CD4-positive, alpha-beta T cell treated with Interleukin-10 for 1 hour (primary cell): ENCODE data around the gene MCU.
"Not testable (repeated sequence)": the region's sequence is repeated elsewhere in the genome, so short reads cannot be mapped to it uniquely, and the experiment has no call there.

Experiments
- DNase-seq: peaks from one replicate; pipeline ENCODE4 v3.0.0-alpha.2; 2020

The MCU gene

DNA sequence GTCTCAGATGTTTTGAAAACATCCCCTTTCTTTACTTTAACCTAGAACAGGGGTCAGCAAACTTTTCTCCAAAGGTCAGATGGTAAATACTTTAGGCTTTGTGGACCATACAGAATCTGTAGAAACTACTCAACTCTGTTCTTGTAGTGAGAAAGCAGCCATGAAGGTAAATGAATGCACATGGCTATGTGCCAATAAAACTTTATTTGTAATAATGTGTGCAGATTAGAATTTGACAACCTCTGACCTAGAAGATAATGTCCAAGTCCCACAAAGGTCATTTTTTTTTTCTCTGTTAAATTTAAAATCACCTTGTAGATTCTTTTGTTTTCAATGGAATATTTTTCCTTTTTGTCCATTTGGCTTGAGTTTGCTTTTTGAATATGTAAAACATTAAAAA is 218.8 kb downstream of the MCU start:
- DNase-seq = no peak

DNA sequence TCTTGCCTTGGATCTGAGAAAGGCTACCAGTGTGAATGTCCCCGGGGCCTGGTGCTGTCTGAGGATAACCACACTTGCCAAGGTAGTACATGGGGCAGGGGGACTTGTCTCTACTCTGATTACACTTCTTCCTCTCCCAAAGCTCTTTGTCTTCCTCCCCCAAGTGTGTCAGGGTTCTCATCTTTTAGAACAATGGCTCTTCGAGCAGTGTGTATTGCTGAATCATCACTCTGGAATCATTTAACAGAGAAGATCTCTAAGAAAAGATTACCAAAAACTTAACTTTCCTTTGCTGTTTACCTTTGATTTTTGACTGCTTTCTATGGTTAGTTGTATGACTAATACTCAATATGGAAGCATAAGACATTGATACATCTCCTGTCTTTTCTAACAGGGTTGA is 219.8 kb downstream of the MCU start:
- no peak for DNase-seq

DNA sequence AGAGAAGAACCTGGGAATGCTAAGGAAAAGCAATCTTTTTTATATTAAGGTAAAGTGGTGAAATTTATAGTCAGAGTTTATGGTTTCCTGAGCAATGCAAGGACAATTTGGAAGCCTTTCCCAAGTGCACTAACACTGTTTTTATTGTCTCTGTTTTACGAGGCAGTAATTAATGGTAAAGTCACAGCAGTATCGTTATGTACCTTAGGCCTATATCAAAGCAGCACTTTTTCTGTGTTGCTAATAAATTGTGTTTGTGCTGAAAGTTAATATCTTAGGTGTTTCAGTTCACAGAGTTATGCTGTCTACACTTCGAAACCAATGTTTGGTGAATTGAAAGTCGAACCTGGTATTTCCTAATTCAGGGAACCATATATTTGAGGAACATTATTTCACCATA is 220.8 kb downstream of the MCU start:
- DNase-seq = no peak

DNA sequence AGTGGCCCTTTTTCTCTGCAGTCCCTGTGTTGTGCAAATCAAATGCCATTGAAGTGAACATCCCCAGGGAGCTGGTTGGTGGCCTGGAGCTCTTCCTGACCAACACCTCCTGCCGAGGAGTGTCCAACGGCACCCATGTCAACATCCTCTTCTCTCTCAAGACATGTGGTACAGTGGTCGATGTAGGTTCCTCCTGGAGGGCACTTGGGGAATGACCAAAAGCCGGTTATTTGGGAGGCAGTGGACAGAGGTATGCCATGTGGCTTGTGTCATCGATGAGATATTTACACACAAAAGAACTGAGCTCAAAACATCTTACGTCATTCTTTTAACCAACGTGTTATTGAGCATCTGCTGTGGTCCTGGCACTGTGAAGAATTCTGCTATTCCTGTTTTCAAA is 221.3 kb downstream of the MCU start:
- no peak for DNase-seq

DNA sequence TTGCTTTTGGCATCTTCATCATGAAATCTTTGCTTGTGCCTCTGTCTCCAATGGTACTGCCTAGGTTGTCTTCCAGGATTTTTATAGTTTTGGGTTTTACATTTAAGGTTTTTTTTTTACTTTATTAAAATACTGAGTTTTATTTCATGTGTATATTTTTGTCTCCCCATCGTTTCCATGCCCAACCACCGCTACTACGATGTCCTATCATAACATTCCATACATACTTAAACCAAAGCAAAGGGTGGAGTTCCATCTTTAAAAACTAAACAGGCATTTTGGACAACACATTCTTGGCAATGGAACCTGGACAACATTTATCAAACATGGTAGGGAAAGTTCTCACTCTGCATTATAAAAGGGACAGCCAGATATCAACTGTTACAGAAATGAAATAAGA is 225.3 kb downstream of the MCU start:
- not testable (repeated sequence) for DNase-seq

DNA sequence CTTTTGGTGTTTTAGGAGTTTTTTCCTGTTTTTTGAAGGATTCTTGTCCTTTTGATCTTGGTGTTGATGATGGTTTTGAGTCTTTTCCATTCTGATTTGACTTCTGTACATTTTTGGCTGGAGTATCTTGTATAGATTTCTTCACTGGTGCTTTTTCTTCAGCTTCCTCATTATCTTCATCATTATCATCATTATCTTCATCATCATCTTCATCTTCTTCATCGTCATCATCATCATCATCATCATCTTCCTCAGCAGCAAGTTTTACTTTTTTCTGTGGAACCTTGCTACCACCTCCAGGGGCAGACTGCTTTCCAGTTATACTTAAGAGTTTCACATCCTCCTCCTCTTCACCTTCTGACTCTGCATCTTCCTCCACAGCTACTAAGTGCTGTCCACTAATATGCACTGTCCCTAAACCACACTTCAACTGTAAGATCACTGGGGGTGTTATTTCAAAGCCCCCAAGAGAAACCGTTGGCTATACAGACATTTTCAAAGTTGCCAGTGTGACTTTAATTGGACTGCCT is 225.9 kb downstream of the MCU start:
- DNase-seq = not testable (repeated sequence)

DNA sequence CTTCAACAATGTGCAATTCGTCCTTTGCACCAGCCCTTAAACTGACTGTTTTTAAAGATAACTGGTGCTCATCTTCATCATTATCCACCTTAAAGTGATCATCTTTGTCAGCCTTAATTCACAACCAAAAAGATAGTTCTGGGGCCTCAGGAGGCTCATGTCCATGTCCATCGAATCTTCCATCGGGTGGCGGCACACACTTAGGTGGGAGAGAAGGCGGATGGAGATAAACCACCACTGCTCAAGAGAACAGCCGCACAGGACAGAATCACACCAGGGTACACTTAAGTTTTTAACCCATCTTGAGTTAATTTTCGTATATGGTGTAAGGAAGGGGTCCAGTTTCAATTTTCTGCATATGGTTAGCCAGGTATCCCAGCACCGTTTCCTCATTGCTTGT is 226.4 kb downstream of the MCU start:
- no peak for DNase-seq

DNA sequence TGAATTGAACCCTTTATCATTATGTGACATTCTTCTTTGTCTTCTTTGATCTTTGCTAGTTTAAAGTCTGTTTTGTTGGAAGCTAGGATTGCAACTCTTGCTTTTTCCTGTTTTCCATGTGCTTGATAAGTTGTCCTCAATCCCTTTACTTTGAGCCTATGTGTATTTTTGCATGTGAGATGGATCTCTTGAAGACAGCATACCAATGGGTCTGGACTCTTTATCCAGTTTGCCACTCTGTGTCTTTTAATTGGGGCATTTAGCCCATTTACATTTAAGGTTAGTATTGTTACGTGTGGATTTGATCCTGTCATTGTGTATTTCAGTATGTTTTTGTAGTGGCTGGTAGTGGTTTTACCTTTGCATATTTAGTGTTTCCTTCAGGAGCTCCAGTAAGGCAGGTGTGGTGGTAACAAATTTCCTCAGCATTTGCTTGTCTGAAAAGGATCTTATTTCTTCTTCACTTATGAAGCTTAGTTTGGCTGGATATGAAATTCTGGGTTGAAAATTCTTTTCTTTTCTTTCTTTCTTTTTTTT is 229.3 kb downstream of the MCU start:
- DNase-seq = not testable (repeated sequence)

DNA sequence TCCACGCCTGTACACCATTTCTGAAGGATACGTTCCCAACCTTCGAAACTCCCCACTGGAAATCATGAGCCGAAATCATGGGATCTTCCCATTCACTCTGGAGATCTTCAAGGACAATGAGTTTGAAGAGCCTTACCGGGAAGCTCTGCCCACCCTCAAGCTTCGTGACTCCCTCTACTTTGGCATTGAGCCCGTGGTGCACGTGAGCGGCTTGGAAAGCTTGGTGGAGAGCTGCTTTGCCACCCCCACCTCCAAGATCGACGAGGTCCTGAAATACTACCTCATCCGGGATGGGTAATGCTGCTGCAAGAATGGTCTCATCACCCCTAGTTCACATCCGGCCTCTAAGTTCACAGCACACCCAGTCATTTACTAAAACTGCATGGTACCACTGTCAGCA is 232.4 kb downstream of the MCU start:
- DNase-seq = no peak

DNA sequence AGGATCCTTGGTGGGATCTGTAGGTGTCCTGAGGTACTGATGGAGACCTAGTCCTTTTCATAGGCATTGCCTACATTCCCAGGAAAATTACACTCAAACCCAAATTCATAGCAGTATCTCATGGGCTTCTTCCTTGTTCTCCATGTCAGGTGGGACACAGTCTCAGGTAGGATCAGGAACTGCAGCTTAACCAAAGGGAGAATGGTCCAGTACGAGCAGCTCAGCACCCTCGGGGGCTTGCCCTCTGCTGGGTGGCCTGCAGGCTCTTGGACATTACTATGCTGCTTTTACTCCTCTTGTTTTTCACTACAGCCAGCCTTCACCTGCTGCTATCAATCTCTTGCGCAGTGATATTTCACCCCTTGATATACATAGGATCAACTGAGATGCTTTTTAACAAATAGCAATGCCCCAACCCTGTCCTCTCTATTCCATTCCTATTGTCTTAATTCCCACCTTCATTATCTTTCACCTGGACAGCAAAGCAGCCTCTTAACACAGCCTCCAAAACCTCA is 234.1 kb downstream of the MCU start:
- no peak for DNase-seq

DNA sequence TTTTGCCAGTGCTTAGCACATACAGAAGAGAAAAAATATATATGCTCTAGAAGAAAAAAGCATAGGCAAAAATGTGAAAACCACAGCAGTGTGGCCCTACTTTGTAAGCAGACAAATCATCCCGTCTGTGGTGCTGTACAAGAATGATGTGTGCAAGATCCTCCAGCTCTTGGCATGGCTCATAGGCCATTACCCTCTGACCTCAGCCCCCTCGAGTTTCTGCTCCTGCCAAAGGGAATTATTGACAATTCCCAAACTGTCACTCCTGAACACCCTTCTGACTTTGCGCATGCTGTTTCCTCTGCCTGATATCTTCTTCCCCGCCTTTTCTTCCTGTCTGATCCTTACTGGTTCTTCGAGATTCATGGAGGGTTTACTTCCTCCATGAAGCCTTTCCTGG is 235.5 kb downstream of the MCU start:
- no peak for DNase-seq

DNA sequence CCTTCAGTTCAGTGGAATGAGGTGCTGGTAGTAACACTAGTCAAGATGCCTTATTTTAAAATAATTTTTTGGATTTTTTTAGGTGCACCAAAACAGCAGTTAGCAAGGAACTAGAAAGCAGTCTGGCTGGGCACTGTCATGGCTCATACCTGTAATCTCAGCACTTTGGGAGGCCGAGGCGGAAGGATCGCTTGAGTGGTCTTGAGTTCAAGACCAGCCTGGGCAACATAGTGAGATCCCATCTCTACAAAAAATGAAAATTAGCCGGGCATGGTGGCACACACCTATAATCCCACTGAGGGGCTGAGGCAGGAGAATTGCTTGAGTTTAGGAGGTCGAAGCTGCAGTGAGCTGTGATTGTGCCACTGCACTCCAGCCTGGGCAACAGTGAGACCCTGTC is 236.9 kb downstream of the MCU start:
- DNase-seq = no peak

DNA sequence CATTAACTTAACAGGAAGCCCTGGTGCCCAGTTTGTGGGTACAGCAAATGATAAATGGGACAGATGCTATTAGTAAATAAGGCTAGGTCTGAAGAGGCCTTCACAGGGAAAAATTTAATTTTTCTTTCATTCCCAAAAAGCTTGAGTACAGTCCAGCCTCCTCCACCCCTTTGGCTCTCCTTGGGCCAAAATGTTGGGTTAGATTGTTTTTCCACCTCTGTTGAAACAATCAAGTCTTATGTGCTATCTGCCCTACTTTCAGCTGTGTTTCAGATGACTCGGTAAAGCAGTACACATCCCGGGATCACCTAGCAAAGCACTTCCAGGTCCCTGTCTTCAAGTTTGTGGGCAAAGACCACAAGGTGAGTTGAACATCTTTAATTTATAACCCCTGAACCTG is 238.3 kb downstream of the MCU start:
- DNase-seq = no peak

DNA sequence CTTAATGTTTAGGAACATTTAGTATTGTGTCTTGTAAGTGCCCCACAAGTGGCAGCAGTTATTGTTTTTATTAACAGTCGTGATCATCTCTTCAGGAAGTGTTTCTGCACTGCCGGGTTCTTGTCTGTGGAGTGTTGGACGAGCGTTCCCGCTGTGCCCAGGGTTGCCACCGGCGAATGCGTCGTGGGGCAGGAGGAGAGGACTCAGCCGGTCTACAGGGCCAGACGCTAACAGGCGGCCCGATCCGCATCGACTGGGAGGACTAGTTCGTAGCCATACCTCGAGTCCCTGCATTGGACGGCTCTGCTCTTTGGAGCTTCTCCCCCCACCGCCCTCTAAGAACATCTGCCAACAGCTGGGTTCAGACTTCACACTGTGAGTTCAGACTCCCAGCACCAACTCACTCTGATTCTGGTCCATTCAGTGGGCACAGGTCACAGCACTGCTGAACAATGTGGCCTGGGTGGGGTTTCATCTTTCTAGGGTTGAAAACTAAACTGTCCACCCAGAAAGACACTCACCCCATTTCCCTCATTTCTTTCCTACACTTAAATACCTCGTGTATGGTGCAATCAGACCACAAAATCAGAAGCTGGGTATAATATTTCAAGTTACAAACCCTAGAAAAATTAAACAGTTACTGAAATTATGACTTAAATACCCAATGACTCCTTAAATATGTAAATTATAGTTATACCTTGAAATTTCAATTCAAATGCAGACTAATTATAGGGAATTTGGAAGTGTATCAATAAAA is 240.5 kb downstream of the MCU start:
- no peak for DNase-seq

DNA sequence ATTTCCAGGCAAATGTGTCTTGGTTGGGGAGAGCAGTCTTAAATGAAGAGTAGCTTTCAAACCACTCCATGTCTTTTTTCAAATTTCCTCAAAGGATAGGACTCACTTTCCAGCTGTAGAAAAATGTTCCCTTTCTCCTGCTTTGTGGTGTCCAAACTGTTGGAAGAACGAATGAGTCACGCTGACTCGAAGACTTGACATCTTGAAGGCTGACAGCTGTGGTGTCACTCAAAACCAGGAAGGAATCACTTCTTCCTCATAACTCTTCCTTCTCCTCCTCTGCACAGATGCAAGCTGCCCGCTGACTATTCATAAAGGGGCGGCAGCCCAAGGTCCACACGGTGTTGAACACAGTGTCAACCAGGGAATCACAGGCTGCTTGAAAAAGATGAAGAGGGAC is 243.4 kb downstream of the MCU start:
- no peak for DNase-seq
